CD4-positive, alpha-beta T cell (primary cell): ENCODE measurements around the gene OSBPL7. TPM values are rescaled to one million over a fixed set of nuclear protein-coding genes. Genes with fewer than 3 reads are reported as not detected.
A peak's percentile ranks its signal among the peaks of the same experiment; 100 is the strongest.

Experiments used
- ATAC-seq: fragments of 200-7000 bp; cut with Tn5 transposase; one replicate; pipeline ENCODE4 v1.10.0; 2022; ENCODE audit warnings: mild to moderate bottlenecking; ENCODE audit not compliant: poor library complexity
- CTCF ChIA-PET: fragments of 350-600 bp; sonication (Branson Sonifier 250); formaldehyde crosslinking; loops from one replicate; lab custom pipeline; 2021; ENCODE audit warnings: antibody characterized with exemption, inconsistent platforms; lab: Charles Lee
- POLR2A ChIA-PET: fragments of 350-600 bp; sonication (Branson Sonifier 250); formaldehyde crosslinking; loops from one replicate; lab custom pipeline; 2021; ENCODE audit warnings: antibody characterized with exemption, inconsistent platforms; lab: Charles Lee
- DNase-seq, 14 experiments: peaks; one replicate each; pipeline ENCODE4 v3.0.0-alpha.2; 2013 to 2020; ENCODE audit warnings: mixed read lengths in 2 of 14
- H3K27ac ChIP-seq, 2 donors: one replicate each; pipeline versions ENCODE4 v1.5.1 to v1.7.0; 2013; ENCODE audit warnings: low read length in 2 of 2, low read depth in 1 of 2, mild to moderate bottlenecking in 1 of 2
- H3K27me3 ChIP-seq, 2 experiments: 1 replicate in 1 of 2; 2 replicates in 1 of 2; pipeline versions ENCODE4 v1.6.1 to v1.7.0; 2013; ENCODE audit warnings: low read length in 2 of 2, control low read depth in 1 of 2, mild to moderate bottlenecking in 1 of 2, moderate library complexity in 1 of 2; ENCODE audit not compliant: insufficient read depth in 2 of 2, control insufficient read depth in 1 of 2
- H3K36me3 ChIP-seq: one replicate; pipeline ENCODE4 v1.6.1; 2013; ENCODE audit warnings: low read length, control low read depth; ENCODE audit not compliant: insufficient read depth
- H3K4me1 ChIP-seq: one replicate; pipeline ENCODE4 v1.6.1; 2013; ENCODE audit warnings: low read length, control low read depth; ENCODE audit not compliant: insufficient read depth
- H3K4me3 ChIP-seq: one replicate; pipeline ENCODE4 v1.5.1; 2013; ENCODE audit warnings: mild to moderate bottlenecking, low read length, moderate library complexity
- H3K9me3 ChIP-seq, 2 experiments: 1 replicate in 1 of 2; 2 replicates in 1 of 2; pipeline versions ENCODE4 v1.6.1 to v1.7.0; 2013; ENCODE audit warnings: low read length in 2 of 2, mild to moderate bottlenecking in 2 of 2, control low read depth in 1 of 2, moderate library complexity in 1 of 2; ENCODE audit not compliant: control insufficient read depth in 1 of 2, insufficient read depth in 1 of 2
- H3K27ac Mint-ChIP-seq: one replicate; pipeline ENCODE4 v1.8.0; 2020; ENCODE audit warnings: mixed read lengths
- H3K27me3 Mint-ChIP-seq: one replicate; pipeline ENCODE4 v1.8.0; 2021; ENCODE audit warnings: mixed read lengths
- H3K36me3 Mint-ChIP-seq: one replicate; pipeline ENCODE4 v1.8.0; 2021; ENCODE audit warnings: low read depth, mixed read lengths
- H3K4me1 Mint-ChIP-seq: one replicate; pipeline ENCODE4 v1.8.0; 2021; ENCODE audit warnings: low read depth, mixed read lengths
- H3K4me3 Mint-ChIP-seq: one replicate; pipeline ENCODE4 v1.8.0; 2020; ENCODE audit warnings: mild to moderate bottlenecking, mixed read lengths
- H3K9me3 Mint-ChIP-seq: one replicate; pipeline ENCODE4 v1.8.0; 2020; ENCODE audit warnings: mixed read lengths
- intact Hi-C, 2 experiments: fragments of 100-400 bp; cut with DNase I in 1 of 2; cut with micrococcal nuclease in 1 of 2; formaldehyde crosslinking; loops; one replicate each; pipeline versions ENCODE4 v1.15.1 to v1.9.0; 2023 to 2025; cut with DNase I, micrococcal nuclease
- total RNA-seq, 174 experiments: library from RNA in 2 of 174; stranded (reverse) in 2 of 174; gene quantifications; one replicate each; pipeline ENCODE4 v1.2.3 and lab custom pipeline; 2021 to 2026
- TF ChIP-seq, protein P1 (sequence below): fragments of 200-600 bp; IDR thresholded peaks from one replicate; pipeline ENCODE4 v1.8.0; 2022; ENCODE audit warnings: antibody characterized with exemption, mild to moderate bottlenecking

OSBPL7 gene
- total RNA-seq, 2 experiments from 2014 or later = 30.1 to 30.8 TPM

GRCh38 chr17:47808036-47808829 lies 13.4 kb downstream of the OSBPL7 start:
- no peaks in the 10 kb centered on the region for H3K27me3 ChIP-seq
- H3K4me1 ChIP-seq = peaks cover 5% of the 10 kb centered on the region
- H3K4me3 Mint-ChIP-seq = no peak overlapping the region
- no peaks in the 10 kb centered on the region for H3K4me1 Mint-ChIP-seq
- H3K27ac ChIP-seq = no peak overlapping the region
- no peaks in the 10 kb centered on the region for H3K9me3 Mint-ChIP-seq
- no peak overlapping the region for H3K4me3 ChIP-seq
- H3K36me3 Mint-ChIP-seq = peaks cover 66% of the 10 kb centered on the region
- intact Hi-C loops = no loop called here
- no peak for ATAC-seq
- no peak overlapping the region for H3K27ac Mint-ChIP-seq
- TF ChIP-seq, protein P1, sequence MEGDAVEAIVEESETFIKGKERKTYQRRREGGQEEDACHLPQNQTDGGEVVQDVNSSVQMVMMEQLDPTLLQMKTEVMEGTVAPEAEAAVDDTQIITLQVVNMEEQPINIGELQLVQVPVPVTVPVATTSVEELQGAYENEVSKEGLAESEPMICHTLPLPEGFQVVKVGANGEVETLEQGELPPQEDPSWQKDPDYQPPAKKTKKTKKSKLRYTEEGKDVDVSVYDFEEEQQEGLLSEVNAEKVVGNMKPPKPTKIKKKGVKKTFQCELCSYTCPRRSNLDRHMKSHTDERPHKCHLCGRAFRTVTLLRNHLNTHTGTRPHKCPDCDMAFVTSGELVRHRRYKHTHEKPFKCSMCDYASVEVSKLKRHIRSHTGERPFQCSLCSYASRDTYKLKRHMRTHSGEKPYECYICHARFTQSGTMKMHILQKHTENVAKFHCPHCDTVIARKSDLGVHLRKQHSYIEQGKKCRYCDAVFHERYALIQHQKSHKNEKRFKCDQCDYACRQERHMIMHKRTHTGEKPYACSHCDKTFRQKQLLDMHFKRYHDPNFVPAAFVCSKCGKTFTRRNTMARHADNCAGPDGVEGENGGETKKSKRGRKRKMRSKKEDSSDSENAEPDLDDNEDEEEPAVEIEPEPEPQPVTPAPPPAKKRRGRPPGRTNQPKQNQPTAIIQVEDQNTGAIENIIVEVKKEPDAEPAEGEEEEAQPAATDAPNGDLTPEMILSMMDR = no peak
- H3K27me3 Mint-ChIP-seq = no peaks in the 10 kb centered on the region
- peak in 1 of 14 experiments; percentile 13 for DNase-seq
- peaks cover 59% of the 10 kb centered on the region for H3K36me3 ChIP-seq
- CTCF ChIA-PET = no interaction called here
- H3K9me3 ChIP-seq = no peaks in the 10 kb centered on the region
- POLR2A ChIA-PET = no interaction called here

- Mint-ChIP-seq H3K36me3 (peaks cover 58% of the 10 kb centered on the region), H3K4me3 (no peak overlapping the region), H3K27me3 (no peaks in the 10 kb centered on the region), H3K27ac (no peak overlapping the region), H3K9me3 (no peaks in the 10 kb centered on the region), H3K4me1 (no peaks in the 10 kb centered on the region)
- Histone ChIP-seq H3K27me3 (no peaks in the 10 kb centered on the region), H3K27ac (no peak overlapping the region), H3K4me1 (peaks cover 6% of the 10 kb centered on the region), H3K36me3 (peaks cover 51% of the 10 kb centered on the region), H3K9me3 (no peaks in the 10 kb centered on the region), H3K4me3 (no peak overlapping the region)
- POLR2A ChIA-PET = no interaction called here
- CTCF ChIA-PET = no interaction called here
- intact Hi-C loops = no loop called here
- DNase-seq (peak in 1 of 14 experiments; percentile 13), ATAC-seq (no peak)
- TF ChIP-seq, protein P1 = no peak
Measured at GRCh38 chr17:47807421-47807820, 14.2 kb downstream of the OSBPL7 start.

GRCh38 chr17:47806913-47807255 lies 14.7 kb downstream of the OSBPL7 start:
- peaks cover 46% of the 10 kb centered on the region for H3K36me3 ChIP-seq
- intact Hi-C loops = no loop called here
- no peak for ATAC-seq

More at GRCh38 chr17:47806913-47807255, 14.7 kb downstream of the OSBPL7 start:
- no peaks in the 10 kb centered on the region for H3K27me3 ChIP-seq
- TF ChIP-seq, protein P1 = no peak
- no peak overlapping the region for H3K4me3 Mint-ChIP-seq
- no peak overlapping the region for H3K27ac Mint-ChIP-seq
- CTCF ChIA-PET = no interaction called here
- no peaks in the 10 kb centered on the region for H3K27me3 Mint-ChIP-seq
- H3K9me3 ChIP-seq = no peaks in the 10 kb centered on the region
- peaks cover 53% of the 10 kb centered on the region for H3K36me3 Mint-ChIP-seq
- POLR2A ChIA-PET = no interaction called here
- no peak overlapping the region for H3K27ac ChIP-seq
- peaks cover 10% of the 10 kb centered on the region for H3K4me1 ChIP-seq
- no peaks in the 10 kb centered on the region for H3K4me1 Mint-ChIP-seq
- DNase-seq = peak in 1 of 14 experiments; percentile 5
- H3K4me3 ChIP-seq = no peak overlapping the region
- H3K9me3 Mint-ChIP-seq = no peaks in the 10 kb centered on the region
